ENCODE measurements around the gene PANX2. TPM values are rescaled to one million over a fixed set of nuclear protein-coding genes. Genes with fewer than 3 reads are reported as not detected.

PANX2 gene
- total RNA-seq, 2 experiments from 2014 or later, result not detected

GRCh38 chr22:50169774-50170341 is 673 bp upstream of the PANX2 start:
- TF ChIP-seq EZH2phosphoT487 (IDR thresholded peaks at IDR 0.05; ENCODE audit: borderline replicate concordance, low read depth, low read length) (no peak), CTCF (conservative IDR thresholded peaks at IDR 0.05; ENCODE audit: low read length) (no peak)
- Histone ChIP-seq H2AFZ (ENCODE audit: low read length) (no peak overlapping the region), H3K9me2 (ENCODE audit: insufficient read depth, low read length) (no peaks in the 10 kb centered on the region), H4K20me1 (ENCODE audit: insufficient read depth, low read length) (no peaks in the 10 kb centered on the region), H3K4me2 (ENCODE audit: low read length) (no peak overlapping the region), H3K79me2 (ENCODE audit: insufficient read depth, low read depth, low read length) (no peaks in the 10 kb centered on the region), H3K36me3 (ENCODE audit: insufficient read depth, low read length) (no peaks in the 10 kb centered on the region), H3K27ac (ENCODE audit: low read depth, low read length, poor library complexity, severe bottlenecking) (no peak overlapping the region), H3K4me3 (ENCODE audit: low read depth, low read length, poor library complexity, severe bottlenecking) (peak overlapping the region; percentile 47), H3K9me3 (ENCODE audit: low read length) (no peaks in the 10 kb centered on the region), H3K4me1 (ENCODE audit: insufficient read depth, low read length, poor library complexity, severe bottlenecking) (peaks cover 14% of the 10 kb centered on the region)
- ChIA-PET CTCF (ENCODE audit: unreplicated experiment) (no interaction called here), POLR2A (no interaction called here)
- intact Hi-C loops (cut with micrococcal nuclease; ENCODE audit: unreplicated experiment), result no loop called here
- no peak for DNase-seq (ENCODE audit: low spot score)
- BruUV-seq (replicated peaks), result no TSS peak

- no TSS peak for BruUV-seq (replicated peaks)
These were observed 911 bp downstream of the PANX2 start for GRCh38 chr22:50171319-50171964.

More at GRCh38 chr22:50171319-50171964, 911 bp downstream of the PANX2 start:
- TF ChIP-seq CTCF (conservative IDR thresholded peaks at IDR 0.05; ENCODE audit: low read length) (no peak), EZH2phosphoT487 (IDR thresholded peaks at IDR 0.05; ENCODE audit: borderline replicate concordance, low read depth, low read length) (no peak)
- Histone ChIP-seq H3K4me1 (ENCODE audit: insufficient read depth, low read length, poor library complexity, severe bottlenecking) (peaks cover 14% of the 10 kb centered on the region), H2AFZ (ENCODE audit: low read length) (no peak overlapping the region), H3K79me2 (ENCODE audit: insufficient read depth, low read depth, low read length) (no peaks in the 10 kb centered on the region), H3K9me2 (ENCODE audit: insufficient read depth, low read length) (no peaks in the 10 kb centered on the region), H3K4me2 (ENCODE audit: low read length) (no peak overlapping the region), H4K20me1 (ENCODE audit: insufficient read depth, low read length) (no peaks in the 10 kb centered on the region), H3K4me3 (ENCODE audit: low read depth, low read length, poor library complexity, severe bottlenecking) (no peak overlapping the region), H3K36me3 (ENCODE audit: insufficient read depth, low read length) (no peaks in the 10 kb centered on the region), H3K9me3 (ENCODE audit: low read length) (no peaks in the 10 kb centered on the region), H3K27ac (ENCODE audit: low read depth, low read length, poor library complexity, severe bottlenecking) (no peak overlapping the region)
- POLR2A ChIA-PET, result no interaction called here
- intact Hi-C loops (cut with micrococcal nuclease; ENCODE audit: unreplicated experiment), result no loop called here
- CTCF ChIA-PET (ENCODE audit: unreplicated experiment), result no interaction called here
- DNase-seq (ENCODE audit: low spot score), result no peak

Data from OCI-LY7 (cell line).